B cell (primary cell): ENCODE measurements around the gene SMIM5. TPM values are rescaled to one million over a fixed set of nuclear protein-coding genes. Genes with fewer than 3 reads are reported as not detected.

ENCODE experiments used
- ATAC-seq: fragments of 200-7000 bp; cut with Tn5 transposase; one replicate; pipeline ENCODE4 v1.10.0; 2021; ENCODE audit warnings: low read depth, mild to moderate bottlenecking, moderate number of reproducible peaks, moderate library complexity
- CTCF ChIA-PET: fragments of 350-600 bp; sonication (Branson Sonifier 250); formaldehyde crosslinking; loops from one replicate; lab custom pipeline; 2021; ENCODE audit warnings: antibody characterized with exemption, inconsistent platforms; lab: Charles Lee
- POLR2A ChIA-PET: fragments of 350-600 bp; sonication (Branson Sonifier 250); formaldehyde crosslinking; loops from one replicate; lab custom pipeline; 2021; ENCODE audit warnings: antibody characterized with exemption; lab: Charles Lee
- DNase-seq: peaks from one replicate; pipeline ENCODE4 v3.0.0; 2013
- H2AFZ ChIP-seq: 2 replicates; pipeline ENCODE4 v1.6.1; 2012; ENCODE audit warnings: mild to moderate bottlenecking, low read depth, low read length; ENCODE audit not compliant: insufficient read depth, poor library complexity, severe bottlenecking
- H3K27ac ChIP-seq, 2 donors: 1 replicate in 1 of 2; 2 replicates in 1 of 2; pipeline ENCODE4 v1.5.1; 2012 to 2013; ENCODE audit warnings: low read length in 2 of 2, mild to moderate bottlenecking in 2 of 2, moderate library complexity in 1 of 2
- H3K27me3 ChIP-seq, 4 experiments: fragments of 200-600 bp in 1 of 4; sonication (generic) in 1 of 4; replicated peaks in 1 of 4; 1 replicate in 2 of 4; 2 replicates in 2 of 4; pipeline versions ENCODE4 v1.6.1 to v1.7.0; 2013 to 2016; ENCODE audit warnings: low read length in 3 of 4, mild to moderate bottlenecking in 2 of 4, mixed read lengths in 1 of 4, moderate library complexity in 1 of 4; ENCODE audit not compliant: insufficient read depth in 4 of 4, control insufficient read depth in 3 of 4; ENCODE audit errors: control extremely low read depth in 1 of 4
- H3K36me3 ChIP-seq, 2 experiments: replicated peaks in 1 of 2; 1 replicate in 1 of 2; 2 replicates in 1 of 2; pipeline versions ENCODE4 v1.6.1 to v1.7.1; 2013; ENCODE audit warnings: low read length in 1 of 2; ENCODE audit not compliant: insufficient read depth in 2 of 2, control insufficient read depth in 1 of 2; ENCODE audit errors: control extremely low read depth in 1 of 2, extremely low read depth in 1 of 2
- H3K4me1 ChIP-seq, 2 donors: fragments of 200-600 bp in 1 of 2; sonication (generic) in 1 of 2; 1 replicate in 1 of 2; 2 replicates in 1 of 2; pipeline versions ENCODE4 v1.5.1 to v1.6.1; 2013 to 2017; ENCODE audit warnings: low read length in 2 of 2; ENCODE audit not compliant: control insufficient read depth in 2 of 2, insufficient read depth in 2 of 2
- H3K4me2 ChIP-seq: replicated peaks from 2 replicates; pipeline ENCODE3; 2012; ENCODE audit warnings: mild to moderate bottlenecking, low read depth, low read length; ENCODE audit not compliant: poor library complexity, severe bottlenecking
- H3K4me3 ChIP-seq, 5 experiments: fragments of 200-600 bp in 1 of 5; sonication (generic) in 1 of 5; 1 replicate in 3 of 5; 2 replicates in 2 of 5; pipeline versions ENCODE4 v1.5.1 to v1.7.0; 2011 to 2016; ENCODE audit warnings: low read length in 4 of 5, mild to moderate bottlenecking in 4 of 5, low read depth in 2 of 5, control low read depth in 1 of 5, moderate library complexity in 1 of 5; ENCODE audit not compliant: insufficient read depth in 1 of 5; ENCODE audit errors: control extremely low read depth in 1 of 5, extremely low read depth in 1 of 5
- H3K79me2 ChIP-seq: fragments of 200-600 bp; sonication (generic); one replicate; pipeline ENCODE4 v1.6.0; 2016; ENCODE audit warnings: low read length; ENCODE audit not compliant: control insufficient read depth, insufficient read depth
- H3K9ac ChIP-seq: fragments of 200-600 bp; sonication (generic); 2 replicates; pipeline ENCODE4 v1.6.1; 2017; ENCODE audit warnings: mild to moderate bottlenecking, low read length, moderate library complexity
- H3K9me3 ChIP-seq, 3 donors: one replicate each; pipeline versions ENCODE4 v1.6.1 to v1.7.1; 2013; ENCODE audit warnings: low read length in 2 of 3; ENCODE audit not compliant: control insufficient read depth in 2 of 3, insufficient read depth in 1 of 3; ENCODE audit errors: control extremely low read depth in 1 of 3
- H4K20me1 ChIP-seq: 2 replicates; pipeline ENCODE4 v1.6.0; 2012; ENCODE audit warnings: mild to moderate bottlenecking, low read length; ENCODE audit not compliant: insufficient read depth, control insufficient read depth, poor library complexity, severe bottlenecking
- H3K27ac Mint-ChIP-seq: one replicate; pipeline ENCODE4 v1.8.0; 2021; ENCODE audit warnings: mixed read lengths
- H3K27me3 Mint-ChIP-seq: one replicate; pipeline ENCODE4 v1.8.0; 2021; ENCODE audit warnings: mixed read lengths
- H3K4me1 Mint-ChIP-seq: one replicate; pipeline ENCODE4 v1.8.0; 2021; ENCODE audit warnings: mixed read lengths
- H3K4me3 Mint-ChIP-seq: one replicate; pipeline ENCODE4 v1.8.0; 2021; ENCODE audit warnings: mixed read lengths
- H3K9me3 Mint-ChIP-seq: one replicate; pipeline ENCODE4 v1.8.0; 2022; ENCODE audit warnings: mixed read lengths; ENCODE audit not compliant: insufficient read depth
- EZH2 ChIP-seq: IDR thresholded peaks from 2 replicates; pipeline ENCODE4 v1.6.1; 2012; ENCODE audit warnings: borderline replicate concordance, low read depth, mild to moderate bottlenecking, moderate library complexity, low read length; ENCODE audit not compliant: insufficient read depth, poor library complexity, severe bottlenecking
- WGBS: methylation state at CpG from one replicate; pipeline ENCODE4 v1.1.5; 2013; ENCODE audit warnings: missing lambda C conversion rate; ENCODE audit not compliant: insufficient coverage; 5-methylcytosine and 5-hydroxymethylcytosine counted together
- intact Hi-C: fragments of 100-400 bp; cut with micrococcal nuclease; formaldehyde crosslinking; loops from one replicate; pipeline ENCODE4 v1.10.0; 2022
- polyA plus RNA-seq: library from polyadenylated mRNA; depleted of rRNA; stranded (reverse); fragments of >200 nt; gene quantifications from 2 replicates; pipeline ENCODE4 v1.2.3, GENCODE V29; 2012
- total RNA-seq, 2 donors: library from RNA; stranded (reverse); fragments of 120-200 nt in 1 of 2; gene quantifications; 1 replicate in 1 of 2; 2 replicates in 1 of 2; pipeline versions ENCODE4 v1.2.3 to v1.2.4, GENCODE V29; 2013 to 2022
- TF ChIP-seq, protein P1 (sequence below): fragments of 200-600 bp; IDR thresholded peaks from one replicate; pipeline ENCODE4 v1.8.0; 2022; ENCODE audit warnings: antibody characterized with exemption, mild to moderate bottlenecking

Gene SMIM5
- total and polyA plus RNA-seq, 2 donors (not counting 1 experiment from before 2014, with no cell fraction given), result 0.62 to 7.6 TPM

DNA sequence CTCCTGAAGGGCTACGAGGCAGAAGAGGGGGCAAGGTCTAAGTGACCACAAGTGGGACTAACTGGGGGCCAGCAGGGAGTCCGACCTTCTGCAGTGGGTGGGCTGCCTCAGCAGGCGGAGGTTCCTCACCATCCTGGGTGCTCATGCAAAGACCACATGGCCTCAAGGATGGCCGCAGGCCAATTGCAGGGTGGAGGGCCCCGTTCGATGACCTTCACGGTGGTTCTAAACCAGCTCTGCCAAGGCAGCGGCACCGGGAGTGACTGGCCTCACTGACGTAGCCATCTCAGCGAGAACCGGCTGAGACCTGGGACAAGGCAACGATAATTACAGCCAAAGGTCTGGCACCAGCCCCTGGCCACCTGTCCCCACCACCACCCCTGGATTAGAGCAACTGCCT, 5.7 kb downstream of the SMIM5 start:
- H3K4me1 Mint-ChIP-seq, result peaks cover 2% of the 10 kb centered on the region
- H2AFZ ChIP-seq, result no peak overlapping the region
- no peaks in the 10 kb centered on the region for H3K9me3 Mint-ChIP-seq
- H3K4me3 ChIP-seq, result no peak overlapping the region
- peaks cover 2 to 15% of the 10 kb centered on the region in 2 experiments for H3K36me3 ChIP-seq
- ChIA-PET POLR2A (no interaction called here), CTCF (interaction anchor here (0.6 to 19.7 kb wide), 3 partner anchors 15 to 109 kb away, joined by 3 to 389 read pairs (median 7); no protein-coding TSS in a partner anchor)
- H3K4me2 ChIP-seq, result no peak overlapping the region
- H3K9me3 ChIP-seq, result no peaks in the 10 kb centered on the region
- no peaks in the 10 kb centered on the region for H4K20me1 ChIP-seq
- no peak overlapping the region for H3K27ac ChIP-seq
- H3K27me3 ChIP-seq, result no peaks in the 10 kb centered on the region
- TF ChIP-seq, protein P1, sequence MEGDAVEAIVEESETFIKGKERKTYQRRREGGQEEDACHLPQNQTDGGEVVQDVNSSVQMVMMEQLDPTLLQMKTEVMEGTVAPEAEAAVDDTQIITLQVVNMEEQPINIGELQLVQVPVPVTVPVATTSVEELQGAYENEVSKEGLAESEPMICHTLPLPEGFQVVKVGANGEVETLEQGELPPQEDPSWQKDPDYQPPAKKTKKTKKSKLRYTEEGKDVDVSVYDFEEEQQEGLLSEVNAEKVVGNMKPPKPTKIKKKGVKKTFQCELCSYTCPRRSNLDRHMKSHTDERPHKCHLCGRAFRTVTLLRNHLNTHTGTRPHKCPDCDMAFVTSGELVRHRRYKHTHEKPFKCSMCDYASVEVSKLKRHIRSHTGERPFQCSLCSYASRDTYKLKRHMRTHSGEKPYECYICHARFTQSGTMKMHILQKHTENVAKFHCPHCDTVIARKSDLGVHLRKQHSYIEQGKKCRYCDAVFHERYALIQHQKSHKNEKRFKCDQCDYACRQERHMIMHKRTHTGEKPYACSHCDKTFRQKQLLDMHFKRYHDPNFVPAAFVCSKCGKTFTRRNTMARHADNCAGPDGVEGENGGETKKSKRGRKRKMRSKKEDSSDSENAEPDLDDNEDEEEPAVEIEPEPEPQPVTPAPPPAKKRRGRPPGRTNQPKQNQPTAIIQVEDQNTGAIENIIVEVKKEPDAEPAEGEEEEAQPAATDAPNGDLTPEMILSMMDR, result no peak
- no peak for TF ChIP-seq EZH2
- no peak overlapping the region for H3K4me3 Mint-ChIP-seq
- intact Hi-C loops, result no loop called here
- over 99% methylated on average over 13 of the region's 13 CpGs for WGBS
- no peak overlapping the region for H3K27ac Mint-ChIP-seq
- no peak overlapping the region for H3K9ac ChIP-seq
- ATAC-seq, result no peak
- no peaks in the 10 kb centered on the region for H3K27me3 Mint-ChIP-seq
- no peaks in the 10 kb centered on the region for H3K79me2 ChIP-seq
- no peak for DNase-seq
- peaks cover 0 to 4% of the 10 kb centered on the region in 2 donors for H3K4me1 ChIP-seq

DNA sequence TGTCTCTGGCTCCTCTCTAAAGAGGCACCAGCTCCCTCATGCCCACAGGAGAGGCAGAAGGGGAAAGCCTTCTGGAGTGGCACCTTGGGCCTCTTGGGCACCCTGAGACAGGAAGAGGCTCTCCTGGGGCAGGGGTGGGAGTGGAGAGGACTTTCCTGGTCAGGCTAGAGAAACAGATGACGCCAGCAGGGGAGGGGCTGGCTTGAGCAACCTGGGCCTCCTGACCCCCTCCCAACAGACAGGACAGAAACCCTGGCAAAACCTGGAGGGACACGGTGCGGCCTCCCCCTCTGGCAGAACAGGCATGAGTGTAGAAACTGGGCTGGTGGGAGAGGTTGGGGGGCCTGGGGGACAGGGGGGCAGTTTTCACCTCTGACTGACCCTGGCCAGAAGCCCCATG, 6.1 kb downstream of the SMIM5 start:
- TF ChIP-seq EZH2, result no peak
- TF ChIP-seq, protein P1, result no peak
- no peak overlapping the region for H3K27ac Mint-ChIP-seq
- Histone ChIP-seq H3K27ac (no peak overlapping the region), H3K4me2 (no peak overlapping the region), H4K20me1 (no peaks in the 10 kb centered on the region), H3K9ac (no peak overlapping the region), H3K79me2 (no peaks in the 10 kb centered on the region), H2AFZ (no peak overlapping the region), H3K27me3 (no peaks in the 10 kb centered on the region), H3K4me1 (no peaks in the 10 kb centered on the region), H3K36me3 (peaks cover 2 to 15% of the 10 kb centered on the region in 2 experiments), H3K9me3 (no peaks in the 10 kb centered on the region), H3K4me3 (no peak overlapping the region)
- H3K4me1 Mint-ChIP-seq, result no peaks in the 10 kb centered on the region
- intact Hi-C loops, result no loop called here
- WGBS, result no CpG with 5 or more reads among the region's 3 CpGs
- H3K9me3 Mint-ChIP-seq, result no peaks in the 10 kb centered on the region
- ChIA-PET POLR2A (no interaction called here), CTCF (interaction anchor here (0.6 to 19.7 kb wide), 2 partner anchors 20 to 108 kb away, joined by 3 to 389 read pairs; no protein-coding TSS in a partner anchor)
- H3K27me3 Mint-ChIP-seq, result no peaks in the 10 kb centered on the region
- no peak overlapping the region for H3K4me3 Mint-ChIP-seq
- no peak for ATAC-seq
- DNase-seq, result no peak
